ENCODE results near the gene TMEM236.

TMEM236 gene

DNA sequence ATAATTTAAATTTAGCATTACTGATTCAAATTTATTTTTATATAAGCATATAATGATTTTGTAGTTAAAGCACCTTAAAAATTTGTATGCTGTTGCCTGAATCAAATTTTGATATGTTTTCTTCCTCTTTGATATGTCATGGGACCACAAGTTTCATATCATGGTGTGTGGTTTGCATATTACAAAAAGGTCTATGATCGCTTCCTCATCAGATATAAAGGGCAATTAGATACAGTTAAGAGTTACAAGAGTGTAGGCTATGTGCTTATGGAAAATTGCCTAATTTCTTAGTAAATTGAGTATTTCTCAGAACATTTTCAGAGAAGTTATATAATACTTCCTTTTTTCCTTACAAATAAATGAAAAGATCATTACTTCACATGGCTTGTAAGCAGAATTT, 79.3 kb downstream of the TMEM236 start:
- DNase-seq (ENCODE audit: low read depth), result no peak

DNA sequence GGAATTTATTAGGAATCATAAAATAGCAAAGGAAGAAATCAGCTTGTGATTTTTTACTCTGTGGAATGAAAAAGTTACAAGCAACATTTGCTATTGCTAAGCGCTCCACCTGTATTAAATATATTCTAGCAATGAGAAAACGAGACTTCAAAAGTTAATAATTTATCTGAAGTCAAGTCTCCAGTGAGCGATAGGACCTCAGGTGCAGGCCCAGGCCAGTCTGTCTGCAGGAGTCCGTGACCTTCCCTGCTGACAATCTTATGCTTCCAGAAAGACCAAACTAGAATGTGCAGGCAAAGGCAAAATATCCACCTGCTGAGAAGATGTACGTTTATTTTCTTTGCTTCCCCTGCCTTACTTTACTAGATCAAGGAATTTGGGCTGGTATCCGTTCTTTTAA, 79.9 kb downstream of the TMEM236 start:
- no peak for DNase-seq (ENCODE audit: low read depth)

DNA sequence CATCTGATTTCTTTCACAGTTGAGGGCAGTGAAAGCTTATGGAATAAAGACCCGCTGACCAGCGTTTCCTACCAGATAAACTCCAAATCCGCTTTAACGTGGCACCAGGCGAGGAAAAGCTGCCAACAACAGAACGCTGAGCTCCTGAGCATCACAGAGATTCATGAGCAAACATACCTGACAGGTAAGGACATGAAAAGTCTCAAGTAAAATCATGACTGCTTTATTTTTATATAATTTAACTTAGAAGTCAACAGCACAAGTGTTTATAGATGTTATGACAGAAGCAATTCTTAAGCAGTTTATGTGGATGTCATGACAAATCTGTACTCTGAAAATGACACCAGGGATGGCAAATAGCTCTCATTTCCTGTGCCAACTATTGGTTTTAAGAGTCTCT, 81.7 kb downstream of the TMEM236 start:
- no peak for DNase-seq (ENCODE audit: low read depth)

DNA sequence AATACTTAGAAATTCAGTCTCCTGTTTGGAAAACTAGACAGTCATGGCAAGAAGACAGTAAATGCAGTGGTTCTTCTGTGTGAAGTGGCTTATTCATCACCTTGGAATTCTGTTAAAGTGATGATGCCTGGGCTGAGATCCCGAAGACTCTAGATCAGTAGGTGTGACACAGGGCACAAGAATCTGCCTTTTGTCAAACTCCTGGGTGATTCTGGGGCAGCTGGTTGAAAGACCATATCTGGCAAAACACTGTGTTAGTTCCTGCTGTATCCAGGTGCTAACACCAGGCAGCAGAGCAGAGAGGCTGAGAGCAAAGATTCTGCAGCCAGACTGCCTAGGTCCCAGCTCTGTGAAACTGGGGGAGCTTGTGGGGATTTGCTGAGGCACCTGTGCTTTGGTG, 83.7 kb downstream of the TMEM236 start:
- DNase-seq (ENCODE audit: low read depth), result no peak

DNA sequence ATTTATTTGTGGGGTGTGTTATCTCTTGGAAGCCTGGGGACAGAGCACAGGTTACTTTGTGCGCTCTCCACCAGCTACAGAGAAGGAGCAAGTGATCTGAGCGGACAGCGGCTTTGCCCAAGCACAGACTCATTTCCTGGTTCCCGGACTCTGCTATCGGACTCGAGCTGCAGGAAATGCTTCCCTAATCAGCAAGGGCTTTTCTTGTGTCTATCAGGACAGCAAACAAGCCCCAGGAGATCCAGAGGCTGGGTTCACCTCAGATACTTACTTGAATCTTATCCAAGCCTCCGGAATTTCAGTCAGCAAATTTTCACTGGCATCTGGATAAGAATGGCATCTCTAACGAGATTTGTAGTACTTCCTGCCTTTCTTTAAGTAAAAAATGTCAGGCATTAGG, 84.9 kb downstream of the TMEM236 start:
- DNase-seq (ENCODE audit: low read depth), result no peak

DNA sequence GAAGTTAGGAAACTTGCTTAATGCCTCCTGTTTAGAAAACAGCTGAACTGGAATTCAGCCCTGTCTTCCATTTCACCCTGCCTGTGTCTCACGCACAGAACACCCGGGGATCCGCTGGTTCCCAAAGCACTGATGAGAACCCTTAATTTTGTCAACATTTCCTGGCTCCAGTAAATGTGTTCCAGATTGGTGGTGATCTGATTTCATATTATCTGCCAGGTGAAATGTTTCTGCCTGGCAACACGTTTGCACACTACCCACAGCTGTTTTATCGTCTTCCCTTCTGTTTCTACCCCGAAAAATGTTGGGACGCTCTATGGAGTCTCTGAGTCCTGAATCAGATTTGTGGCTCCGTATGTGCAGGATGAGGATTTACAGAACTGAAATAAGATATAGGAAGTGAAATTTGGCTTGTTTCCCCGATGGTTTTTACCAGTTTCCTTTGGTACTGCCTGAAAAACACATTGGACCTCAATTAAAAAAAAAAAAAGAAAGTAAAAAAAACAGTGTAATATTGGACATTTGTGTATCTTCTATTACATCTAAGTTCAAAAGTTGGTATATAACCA, 86.2 kb downstream of the TMEM236 start:
- no peak for DNase-seq (ENCODE audit: low read depth)

DNA sequence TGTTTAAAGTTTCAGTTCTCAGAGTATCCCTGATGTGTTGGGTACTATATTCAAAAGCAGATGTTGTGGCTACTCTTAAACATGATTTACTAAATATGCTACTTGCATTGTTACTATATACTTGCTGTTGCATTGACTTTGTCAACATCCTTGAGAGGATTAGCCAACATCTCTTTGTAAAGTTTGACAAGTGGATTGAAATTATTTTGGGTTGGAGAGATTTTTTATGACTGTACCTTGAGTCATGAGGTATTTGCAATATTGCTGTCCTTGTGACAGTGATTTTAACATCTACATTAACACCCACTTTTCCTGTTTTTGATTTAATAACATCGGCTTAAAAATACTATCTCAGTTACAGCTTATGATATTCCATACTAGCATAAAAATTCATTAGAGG, 89.0 kb downstream of the TMEM236 start:
- no peak for DNase-seq (ENCODE audit: low read depth)

DNA sequence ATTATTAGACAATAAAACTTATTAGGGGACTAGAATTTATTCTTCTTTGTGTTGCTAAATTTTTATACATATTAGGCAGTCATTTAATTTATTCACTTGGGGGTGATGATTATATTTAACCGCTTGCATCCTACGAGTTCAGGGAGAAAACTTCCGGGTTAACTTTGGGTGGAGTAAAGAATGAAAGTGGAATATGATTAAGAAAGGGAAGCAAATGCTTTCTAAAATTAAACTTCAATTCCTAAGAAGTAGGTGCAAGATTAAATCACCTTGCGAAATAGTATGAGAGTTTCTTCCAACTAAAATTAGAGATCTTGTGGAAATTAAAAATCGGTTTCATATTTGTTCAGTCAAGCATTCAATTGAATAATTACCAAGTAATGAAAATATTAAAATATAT, 90.6 kb downstream of the TMEM236 start:
- no peak for DNase-seq (ENCODE audit: low read depth)

DNA sequence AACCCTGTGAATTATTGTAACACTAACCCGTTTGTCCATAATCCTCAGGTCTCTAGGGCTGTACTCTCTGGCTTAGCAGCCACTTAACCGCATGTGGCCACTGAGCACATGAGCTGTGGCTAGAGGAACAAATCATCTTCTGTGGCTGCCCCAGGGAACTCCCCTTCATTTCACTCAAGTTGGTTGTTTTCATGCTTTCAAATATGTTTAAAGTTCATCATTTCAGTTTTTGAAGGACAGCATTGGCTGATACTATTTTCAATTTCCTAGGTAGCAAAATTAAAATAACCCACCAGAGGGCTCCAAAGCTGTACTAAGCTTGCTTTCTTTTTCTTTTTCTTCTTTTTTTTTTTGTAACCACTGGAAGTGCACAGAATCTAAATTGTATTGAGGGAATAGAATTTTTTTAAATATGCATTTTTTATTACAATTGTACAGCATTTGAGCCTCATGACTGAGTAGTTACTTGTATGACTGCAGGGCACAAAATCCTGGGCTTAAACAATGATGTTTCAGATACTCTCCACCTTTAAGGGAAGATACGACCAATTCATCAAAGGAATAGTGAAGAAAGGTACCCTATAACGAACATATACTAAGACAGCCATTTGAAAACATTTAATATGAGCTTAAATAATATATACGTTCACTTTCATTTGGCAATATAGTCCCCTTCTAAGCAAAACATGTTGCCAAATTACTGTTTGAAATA, 95.7 kb downstream of the TMEM236 start:
- DNase-seq (ENCODE audit: low read depth), result no peak

DNA sequence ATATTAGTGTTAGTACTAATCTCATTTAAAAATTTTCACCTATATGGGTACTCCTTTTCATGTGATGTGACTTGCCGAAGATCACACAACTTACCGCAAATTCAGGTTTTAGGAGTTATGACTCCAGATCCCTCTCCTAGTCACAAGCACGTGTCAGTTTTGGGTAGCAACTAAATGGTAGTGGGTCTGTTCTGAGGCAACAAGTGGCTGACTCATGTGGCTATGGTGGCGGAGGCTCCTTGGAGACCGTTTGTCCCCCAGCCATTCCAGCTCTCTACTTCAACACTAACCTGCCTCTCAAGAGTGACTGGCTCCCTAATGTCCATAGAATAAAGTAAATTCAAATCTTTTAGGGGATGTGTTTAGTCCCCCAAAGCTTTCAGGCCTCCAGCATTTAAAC, 96.6 kb downstream of the TMEM236 start:
- DNase-seq (ENCODE audit: low read depth), result no peak

Measured in stimulated activated CD8-positive, alpha-beta memory T cell treated with anti-CD3 and anti-CD28 coated beads, Interleukin-15, amount 100 ng/mL, for 24 hours (primary cell).